HG03521 (cell line): Measurements from ENCODE around the gene SIAH3.

Source experiments
- ATAC-seq: cut with Tn5 transposase; IDR thresholded peaks from one replicate; pipeline ENCODE4 v1.9.1; 2021; ENCODE audit warnings: mild to moderate bottlenecking, moderate library complexity; ENCODE audit not compliant: unreplicated experiment

SIAH3 gene

GRCh38 chr13:45748941-45749759 is 102.4 kb downstream of the SIAH3 start:
- no peak for ATAC-seq

DNA sequence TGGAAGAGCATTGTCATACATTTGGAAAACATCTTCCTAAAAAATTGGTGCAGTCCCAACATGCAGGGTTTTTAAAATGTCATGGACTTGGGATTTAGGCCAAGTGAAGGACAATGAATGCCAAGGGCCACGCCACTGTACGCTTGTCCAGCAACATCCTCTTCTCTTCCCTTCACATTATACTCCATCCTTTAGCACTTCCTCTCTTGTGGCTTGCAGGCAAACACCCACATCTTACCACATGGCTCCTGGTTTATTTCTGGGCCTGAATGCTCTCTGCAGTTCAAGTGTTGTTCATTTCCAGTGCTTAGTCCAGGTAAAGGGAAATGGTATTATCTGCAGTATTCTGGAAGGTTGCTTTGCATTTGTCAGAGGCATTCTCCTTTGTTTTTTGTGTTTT is 104.5 kb downstream of the SIAH3 start:
- ATAC-seq: no peak

DNA sequence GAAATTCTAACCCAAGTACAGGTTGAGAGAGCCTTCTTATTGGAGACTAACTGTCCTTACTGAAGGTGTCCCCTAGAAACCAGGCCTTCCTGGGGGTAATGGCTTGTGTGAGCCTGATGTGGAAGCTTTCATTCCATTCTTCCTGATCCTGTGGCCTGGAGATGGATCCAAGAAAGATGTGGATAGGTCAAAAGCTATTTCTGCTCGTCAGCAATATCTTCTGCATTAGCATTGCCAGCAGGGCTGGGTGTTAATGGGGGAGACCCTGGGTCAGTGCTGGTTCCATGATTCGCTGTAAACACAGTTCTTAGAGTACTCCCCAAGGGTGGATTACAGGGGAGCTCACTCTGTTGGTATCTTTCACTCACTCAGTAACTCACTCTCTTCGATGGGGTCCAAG is 106.6 kb downstream of the SIAH3 start:
- ATAC-seq: no peak

DNA sequence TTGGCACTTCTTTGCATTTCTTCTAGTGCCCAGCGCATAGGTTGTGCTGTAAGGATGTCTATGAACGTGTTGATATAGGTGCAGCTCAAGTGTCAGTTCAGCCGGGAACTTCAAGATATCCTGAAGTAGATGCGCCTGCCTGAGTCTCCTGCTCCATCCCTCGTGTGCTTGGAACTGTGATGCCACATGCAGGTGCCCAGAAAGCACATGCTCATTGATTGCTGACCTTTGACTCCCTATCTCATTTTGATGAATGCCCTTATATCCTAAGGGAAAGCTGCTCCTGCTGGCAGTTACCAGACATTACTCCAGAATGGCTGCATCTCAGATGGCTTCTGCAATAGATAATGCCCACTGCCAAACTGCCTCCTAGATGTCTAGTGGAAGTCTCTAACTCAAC is 108.6 kb downstream of the SIAH3 start:
- no peak for ATAC-seq

GRCh38 chr13:45737571-45738017 is 114.0 kb downstream of the SIAH3 start:
- no peak for ATAC-seq

- no peak for ATAC-seq
Measured at GRCh38 chr13:45733361-45733760, 118.2 kb downstream of the SIAH3 start.

GRCh38 chr13:45732916-45733315 is 118.6 kb downstream of the SIAH3 start:
- ATAC-seq: no peak

GRCh38 chr13:45731455-45731854 is 120.1 kb downstream of the SIAH3 start:
- no peak for ATAC-seq

- ATAC-seq: no peak
Measured at GRCh38 chr13:45728759-45729158, 122.8 kb downstream of the SIAH3 start.
